Duodenal mucosa (tissue), 2 donors: ENCODE data around the gene OR2AG2.

ENCODE experiments used
- H3K27ac ChIP-seq: one replicate; pipeline ENCODE4 v1.7.0; 2013; ENCODE audit warnings: low read depth, low read length
- H3K27me3 ChIP-seq, 2 donors: one replicate each; pipeline ENCODE4 v1.7.0; 2013; ENCODE audit warnings: low read length in 2 of 2, control low read depth in 1 of 2; ENCODE audit not compliant: insufficient read depth in 2 of 2, control insufficient read depth in 1 of 2
- H3K36me3 ChIP-seq, 2 donors: one replicate each; pipeline ENCODE4 v1.7.0; 2013; ENCODE audit warnings: low read length in 2 of 2, control low read depth in 1 of 2; ENCODE audit not compliant: insufficient read depth in 2 of 2, control insufficient read depth in 1 of 2
- H3K4me1 ChIP-seq, 2 donors: one replicate each; pipeline ENCODE4 v1.7.0; 2013; ENCODE audit warnings: low read length in 2 of 2, control low read depth in 1 of 2; ENCODE audit not compliant: insufficient read depth in 2 of 2, control insufficient read depth in 1 of 2
- H3K4me3 ChIP-seq, 2 donors: one replicate each; pipeline ENCODE4 v1.7.0; 2013; ENCODE audit warnings: low read length in 2 of 2, low read depth in 1 of 2
- H3K9ac ChIP-seq, 2 donors: one replicate each; pipeline ENCODE4 v1.7.0; 2013; ENCODE audit warnings: low read length in 2 of 2, low read depth in 1 of 2
- H3K9me3 ChIP-seq, 2 donors: one replicate each; pipeline ENCODE4 v1.7.0; 2013; ENCODE audit warnings: low read length in 2 of 2, control low read depth in 1 of 2; ENCODE audit not compliant: control insufficient read depth in 1 of 2

The OR2AG2 gene

DNA sequence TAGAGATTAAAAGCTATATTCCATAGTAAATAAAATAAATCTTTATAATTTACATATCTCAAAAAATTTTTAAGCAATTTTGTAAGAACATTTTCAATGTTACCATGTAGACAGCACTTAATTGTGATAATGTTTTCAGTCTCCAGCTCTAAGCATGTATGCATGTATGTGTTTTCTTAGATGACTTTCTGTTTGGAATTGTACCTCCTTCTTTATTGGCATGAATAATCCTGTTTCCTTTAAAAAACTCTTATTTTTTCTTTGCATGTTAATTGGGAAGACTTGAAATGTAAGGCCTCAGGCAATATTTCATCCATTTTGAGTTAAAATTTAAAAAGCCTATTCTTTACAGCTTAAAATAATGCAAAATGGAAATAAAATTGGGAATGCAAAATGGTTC, 9.1 kb upstream of the OR2AG2 start:
- H3K27me3 ChIP-seq = no peaks in the 10 kb centered on the region
- no peak overlapping the region for H3K4me3 ChIP-seq
- no peaks in the 10 kb centered on the region for H3K9me3 ChIP-seq
- no peak overlapping the region for H3K9ac ChIP-seq
- no peak overlapping the region for H3K27ac ChIP-seq
- H3K4me1 ChIP-seq = no peaks in the 10 kb centered on the region
- H3K36me3 ChIP-seq = no peaks in the 10 kb centered on the region

GRCh38 chr11:6778518-6778917, 6.7 kb upstream of the OR2AG2 start:
- Histone ChIP-seq H3K4me3 (no peak overlapping the region), H3K27ac (no peak overlapping the region), H3K9ac (no peak overlapping the region), H3K4me1 (no peaks in the 10 kb centered on the region), H3K36me3 (no peaks in the 10 kb centered on the region), H3K27me3 (no peaks in the 10 kb centered on the region), H3K9me3 (no peaks in the 10 kb centered on the region)

- H3K27ac ChIP-seq = no peak overlapping the region
- no peak overlapping the region for H3K4me3 ChIP-seq
- H3K36me3 ChIP-seq = no peaks in the 10 kb centered on the region
- no peaks in the 10 kb centered on the region for H3K27me3 ChIP-seq
- H3K9ac ChIP-seq = no peak overlapping the region
- no peaks in the 10 kb centered on the region for H3K9me3 ChIP-seq
- H3K4me1 ChIP-seq = peaks cover 0 to 4% of the 10 kb centered on the region in 2 donors
Measured at GRCh38 chr11:6757373-6757967, 14.3 kb downstream of the OR2AG2 start.

DNA sequence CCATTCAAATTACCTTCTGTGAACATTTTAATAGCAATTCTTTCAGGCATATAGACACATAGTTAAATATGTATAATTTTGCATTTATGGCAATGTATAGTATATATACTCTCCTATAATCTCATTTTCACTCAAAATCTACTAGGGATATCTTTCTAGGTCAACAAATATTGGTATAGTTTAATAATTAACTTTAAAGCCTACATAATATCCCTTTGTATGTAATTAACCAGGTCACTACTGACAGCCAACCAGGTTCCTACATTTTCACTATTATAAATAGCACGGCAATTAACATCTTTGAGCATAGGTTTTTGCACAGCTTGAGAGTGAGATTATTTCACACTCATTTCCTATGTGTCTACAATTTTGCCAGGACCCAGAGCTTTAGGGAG, 15.8 kb downstream of the OR2AG2 start:
- no peak overlapping the region for H3K27ac ChIP-seq
- H3K36me3 ChIP-seq = no peaks in the 10 kb centered on the region
- no peak overlapping the region for H3K4me3 ChIP-seq
- peaks cover 0 to 4% of the 10 kb centered on the region in 2 donors for H3K4me1 ChIP-seq
- no peaks in the 10 kb centered on the region for H3K9me3 ChIP-seq
- no peaks in the 10 kb centered on the region for H3K27me3 ChIP-seq
- H3K9ac ChIP-seq = no peak overlapping the region

GRCh38 chr11:6755303-6755952, 16.3 kb downstream of the OR2AG2 start:
- H3K9ac ChIP-seq = no peak overlapping the region
- H3K9me3 ChIP-seq = no peaks in the 10 kb centered on the region
- peaks cover 0 to 4% of the 10 kb centered on the region in 2 donors for H3K4me1 ChIP-seq
- H3K36me3 ChIP-seq = no peaks in the 10 kb centered on the region
- no peaks in the 10 kb centered on the region for H3K27me3 ChIP-seq
- H3K4me3 ChIP-seq = no peak overlapping the region
- no peak overlapping the region for H3K27ac ChIP-seq

GRCh38 chr11:6747097-6747668, 24.6 kb downstream of the OR2AG2 start:
- Histone ChIP-seq H3K4me3 (peak overlapping the region in 1 of 2 donors; percentile 60), H3K27ac (peak overlapping the region; percentile 80), H3K4me1 (peaks cover 4 to 16% of the 10 kb centered on the region in 2 donors), H3K27me3 (no peaks in the 10 kb centered on the region), H3K9ac (peak overlapping the region in 1 of 2 donors; percentile 28), H3K36me3 (no peaks in the 10 kb centered on the region), H3K9me3 (no peaks in the 10 kb centered on the region)

DNA sequence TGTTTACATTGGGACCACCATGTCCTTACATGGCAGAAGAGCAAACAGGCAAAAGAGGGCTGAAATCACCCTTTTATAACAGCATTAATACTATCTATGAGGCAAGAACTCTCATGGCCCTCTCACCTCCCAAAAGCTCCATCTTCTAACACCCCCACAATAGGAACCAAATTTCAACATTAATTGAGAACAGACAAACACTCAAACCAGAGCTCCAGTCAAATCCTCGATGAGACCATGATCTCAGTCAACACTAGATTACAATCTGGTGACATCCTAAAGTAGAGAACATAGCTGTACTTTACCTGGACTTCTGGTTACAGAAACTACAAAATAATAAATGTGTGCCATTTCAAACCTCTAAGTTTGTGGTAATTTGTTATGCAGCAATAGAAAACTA, 25.1 kb downstream of the OR2AG2 start:
- H3K4me3 ChIP-seq = peak overlapping the region; percentile 60 to 69
- H3K4me1 ChIP-seq = peaks cover 4 to 16% of the 10 kb centered on the region in 2 donors
- H3K36me3 ChIP-seq = no peaks in the 10 kb centered on the region
- peak overlapping the region; percentile 80 for H3K27ac ChIP-seq
- no peaks in the 10 kb centered on the region for H3K9me3 ChIP-seq
- peak overlapping the region; percentile 28 to 76 for H3K9ac ChIP-seq
- H3K27me3 ChIP-seq = no peaks in the 10 kb centered on the region

DNA sequence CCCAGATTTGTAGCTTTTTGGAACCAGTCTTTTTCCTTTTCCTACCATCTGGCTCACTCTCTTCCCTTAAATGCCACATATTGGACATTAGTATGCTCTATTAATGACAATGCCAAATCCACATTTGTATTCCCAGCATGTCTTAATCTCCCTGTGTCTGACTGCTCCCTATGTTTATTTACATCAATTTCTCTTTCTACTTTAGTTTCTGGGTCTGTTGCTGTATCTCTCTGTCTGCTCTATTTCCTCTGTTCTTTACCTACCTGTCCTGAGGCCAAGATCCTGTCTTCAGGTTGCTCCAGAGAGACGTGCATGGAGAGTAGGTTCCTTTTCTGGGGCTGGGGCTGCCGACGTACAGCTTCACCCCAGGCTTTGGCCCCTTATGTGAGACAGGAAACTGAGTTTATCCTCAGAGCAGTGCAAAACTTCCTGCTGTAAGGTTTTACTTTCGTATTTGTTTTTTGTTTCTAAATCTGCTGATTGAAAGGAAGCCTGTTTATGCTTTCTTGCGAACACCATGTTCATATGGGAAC, 25.6 kb downstream of the OR2AG2 start:
- H3K27ac ChIP-seq = peak overlapping the region; percentile 80
- H3K36me3 ChIP-seq = no peaks in the 10 kb centered on the region
- H3K27me3 ChIP-seq = no peaks in the 10 kb centered on the region
- no peaks in the 10 kb centered on the region for H3K9me3 ChIP-seq
- H3K9ac ChIP-seq = peak overlapping the region; percentile 28 to 76
- H3K4me1 ChIP-seq = peaks cover 4 to 16% of the 10 kb centered on the region in 2 donors
- H3K4me3 ChIP-seq = peak overlapping the region; percentile 60 to 69

DNA sequence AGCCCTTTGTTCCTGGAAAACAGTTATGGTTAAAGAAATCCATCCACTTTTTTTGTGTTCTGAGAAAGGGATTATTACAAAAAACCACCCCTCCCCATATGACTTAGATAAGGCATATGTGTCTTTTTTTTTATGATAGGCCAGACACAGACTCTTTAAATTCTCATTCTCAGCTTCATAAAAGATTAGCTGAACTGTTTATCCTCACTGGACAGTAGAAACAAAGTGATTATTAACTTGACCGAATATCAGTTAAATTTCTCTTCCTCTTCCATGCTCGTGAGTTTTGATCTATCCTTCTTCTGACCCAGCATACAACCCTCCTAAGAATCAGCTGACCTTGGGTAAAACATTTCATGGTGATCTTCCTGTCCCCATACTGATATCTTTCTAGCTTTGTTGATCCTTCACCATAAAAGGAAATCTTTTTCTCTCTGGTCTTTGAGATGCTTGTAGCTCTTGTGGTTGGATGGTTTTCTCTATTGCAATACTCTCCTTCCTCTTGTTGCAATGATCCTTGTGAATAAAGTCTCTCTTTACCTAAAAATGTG, 26.2 kb downstream of the OR2AG2 start:
- H3K27me3 ChIP-seq = no peaks in the 10 kb centered on the region
- H3K36me3 ChIP-seq = no peaks in the 10 kb centered on the region
- H3K27ac ChIP-seq = peak overlapping the region; percentile 80
- H3K4me3 ChIP-seq = peak overlapping the region; percentile 60 to 69
- H3K4me1 ChIP-seq = peaks cover 4 to 16% of the 10 kb centered on the region in 2 donors
- no peaks in the 10 kb centered on the region for H3K9me3 ChIP-seq
- peak overlapping the region; percentile 50 to 76 for H3K9ac ChIP-seq

DNA sequence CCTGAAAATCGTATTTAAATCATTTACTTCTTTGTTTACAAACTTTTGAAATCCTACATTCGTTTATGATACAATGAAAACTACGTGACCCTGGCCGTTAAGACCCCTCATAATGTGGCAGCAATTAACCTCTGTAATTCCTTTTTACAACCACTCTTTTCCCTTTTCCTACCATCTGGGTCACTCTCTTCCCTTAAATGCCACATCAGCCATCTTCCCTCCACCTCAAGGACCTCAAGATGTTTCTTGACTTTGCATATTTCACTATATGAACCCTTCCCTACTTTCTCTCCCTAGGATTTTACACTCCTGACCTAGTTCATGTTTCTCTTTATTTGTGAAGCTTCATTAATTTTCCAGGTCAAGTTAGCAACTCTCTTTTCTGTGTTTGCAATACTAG, 26.8 kb downstream of the OR2AG2 start:
- Histone ChIP-seq H3K36me3 (no peaks in the 10 kb centered on the region), H3K4me1 (peaks cover 4 to 16% of the 10 kb centered on the region in 2 donors), H3K4me3 (peak overlapping the region; percentile 60 to 69), H3K9ac (peak overlapping the region; percentile 36 to 50), H3K27me3 (no peaks in the 10 kb centered on the region), H3K27ac (peak overlapping the region; percentile 80), H3K9me3 (no peaks in the 10 kb centered on the region)
